GM12891 (cell line): ENCODE measurements around the gene GSN.

Experiments
- POLR2A ChIP-seq: IDR thresholded peaks from 2 replicates; pipeline ENCODE4 v1.6.1; 2011; ENCODE audit warnings: low read depth, low read length, control low read depth
- POLR2AphosphoS5 ChIP-seq: IDR thresholded peaks from 2 replicates; pipeline ENCODE4 v1.6.1; 2011; ENCODE audit warnings: low read depth, low read length, control low read depth
- SPI1 ChIP-seq: IDR thresholded peaks from 2 replicates; pipeline ENCODE4 v1.6.1; 2011; ENCODE audit warnings: low read depth, low read length, control low read depth

DNA sequence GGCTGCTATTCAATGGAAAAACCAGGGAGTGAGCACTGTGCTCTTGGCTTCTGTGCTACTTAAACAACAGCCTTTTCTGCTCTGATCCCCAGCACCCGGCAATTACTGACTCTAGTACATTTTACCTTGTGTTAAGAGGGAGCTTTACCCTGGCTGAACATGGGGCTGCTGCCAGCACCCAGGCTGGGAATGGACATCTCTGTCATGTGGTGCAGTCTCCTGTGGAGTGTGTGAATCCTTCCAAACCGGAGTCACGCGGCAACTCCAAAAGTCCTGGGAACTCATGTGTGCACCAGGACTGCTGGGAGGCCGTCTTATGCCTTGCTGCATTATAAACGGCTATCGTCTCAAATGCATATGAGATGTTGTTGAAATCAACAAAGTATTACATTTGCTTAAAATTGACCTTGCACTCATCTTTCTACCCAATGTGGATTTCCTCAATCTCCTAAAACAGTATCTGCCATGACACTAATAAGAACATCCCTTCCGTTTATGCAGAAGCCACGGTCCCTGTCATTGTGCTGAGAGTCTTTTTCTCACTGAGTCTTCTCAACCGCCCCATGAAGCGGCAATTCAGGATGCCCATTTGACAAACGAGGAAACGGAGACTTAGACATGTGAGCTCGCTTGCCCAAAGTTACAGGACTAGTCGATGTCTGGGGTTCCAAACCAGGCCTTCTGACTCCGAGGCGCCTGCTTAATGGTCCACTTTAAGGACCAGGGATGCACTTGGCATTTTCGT lies 884 bp upstream of the GSN start:
- TF ChIP-seq POLR2A: no peak
- TF ChIP-seq POLR2AphosphoS5: no peak
- TF ChIP-seq SPI1: no peak
